PFSK-1 (cell line): ENCODE data around the gene TLR2.

Source experiments
- POLR2AphosphoS5 ChIP-seq: IDR thresholded peaks from 2 replicates; pipeline ENCODE4 v1.6.1; 2012; ENCODE audit warnings: low read depth, mild to moderate bottlenecking, control low read depth, low read length, moderate library complexity
- TAF1 ChIP-seq: IDR thresholded peaks from 2 replicates; pipeline ENCODE4 v1.6.1; 2012; ENCODE audit warnings: low read length, control low read depth, borderline replicate concordance; ENCODE audit not compliant: insufficient read depth
- TF ChIP-seq, protein P1 (sequence below), 2 experiments: IDR thresholded peaks; 2 replicates each; pipeline versions ENCODE4 v1.6.1 to v1.8.0; 2011 to 2012; ENCODE audit warnings: low read depth in 2 of 2, low read length in 2 of 2, control low read depth in 1 of 2, inconsistent platforms in 1 of 2, mild to moderate bottlenecking in 1 of 2, moderate library complexity in 1 of 2; ENCODE audit not compliant: insufficient read depth in 1 of 2

DNA sequence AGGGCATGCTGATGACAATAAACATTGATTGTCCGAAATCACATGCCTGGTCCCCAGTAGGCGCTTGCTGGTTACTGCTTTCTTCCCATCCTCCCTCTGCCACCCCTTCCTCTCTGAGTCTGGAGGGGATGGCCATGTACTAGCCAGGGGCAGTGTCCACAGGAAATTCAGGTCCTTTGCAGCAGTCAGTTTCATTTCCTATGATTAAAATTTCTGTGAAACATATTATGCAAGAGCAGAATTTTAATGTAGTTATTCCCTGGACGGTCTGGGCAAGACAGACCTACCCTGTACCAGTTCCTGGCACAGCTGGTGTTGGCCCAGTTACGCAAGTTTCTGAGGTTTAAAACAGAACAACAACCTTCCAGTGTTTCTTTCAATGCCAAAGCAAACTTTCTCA, 28.2 kb upstream of the TLR2 start:
- TF ChIP-seq, protein P1, sequence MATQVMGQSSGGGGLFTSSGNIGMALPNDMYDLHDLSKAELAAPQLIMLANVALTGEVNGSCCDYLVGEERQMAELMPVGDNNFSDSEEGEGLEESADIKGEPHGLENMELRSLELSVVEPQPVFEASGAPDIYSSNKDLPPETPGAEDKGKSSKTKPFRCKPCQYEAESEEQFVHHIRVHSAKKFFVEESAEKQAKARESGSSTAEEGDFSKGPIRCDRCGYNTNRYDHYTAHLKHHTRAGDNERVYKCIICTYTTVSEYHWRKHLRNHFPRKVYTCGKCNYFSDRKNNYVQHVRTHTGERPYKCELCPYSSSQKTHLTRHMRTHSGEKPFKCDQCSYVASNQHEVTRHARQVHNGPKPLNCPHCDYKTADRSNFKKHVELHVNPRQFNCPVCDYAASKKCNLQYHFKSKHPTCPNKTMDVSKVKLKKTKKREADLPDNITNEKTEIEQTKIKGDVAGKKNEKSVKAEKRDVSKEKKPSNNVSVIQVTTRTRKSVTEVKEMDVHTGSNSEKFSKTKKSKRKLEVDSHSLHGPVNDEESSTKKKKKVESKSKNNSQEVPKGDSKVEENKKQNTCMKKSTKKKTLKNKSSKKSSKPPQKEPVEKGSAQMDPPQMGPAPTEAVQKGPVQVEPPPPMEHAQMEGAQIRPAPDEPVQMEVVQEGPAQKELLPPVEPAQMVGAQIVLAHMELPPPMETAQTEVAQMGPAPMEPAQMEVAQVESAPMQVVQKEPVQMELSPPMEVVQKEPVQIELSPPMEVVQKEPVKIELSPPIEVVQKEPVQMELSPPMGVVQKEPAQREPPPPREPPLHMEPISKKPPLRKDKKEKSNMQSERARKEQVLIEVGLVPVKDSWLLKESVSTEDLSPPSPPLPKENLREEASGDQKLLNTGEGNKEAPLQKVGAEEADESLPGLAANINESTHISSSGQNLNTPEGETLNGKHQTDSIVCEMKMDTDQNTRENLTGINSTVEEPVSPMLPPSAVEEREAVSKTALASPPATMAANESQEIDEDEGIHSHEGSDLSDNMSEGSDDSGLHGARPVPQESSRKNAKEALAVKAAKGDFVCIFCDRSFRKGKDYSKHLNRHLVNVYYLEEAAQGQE (IDR thresholded peaks at IDR 0.05; ENCODE audit: insufficient read depth in 1 of 2, low read depth in 2 of 2, low read length in 2 of 2): no peak
- TF ChIP-seq TAF1: no peak
- no peak for TF ChIP-seq POLR2AphosphoS5
